Large intestine (tissue), 3 donors: ENCODE data around the gene CFLAR. TPM values are rescaled to one million over a fixed set of nuclear protein-coding genes. Genes with fewer than 3 reads are reported as not detected.

ENCODE experiments used
- DNase-seq, 2 donors: peaks; one replicate each; pipeline versions ENCODE4 v3.0.0 to v3.0.0-alpha.2; 2013
- H3K27ac ChIP-seq: one replicate; pipeline ENCODE4 v1.5.1; 2013; ENCODE audit warnings: low read length
- H3K27me3 ChIP-seq: 2 replicates; pipeline ENCODE4 v1.6.1; 2013; ENCODE audit warnings: low read length; ENCODE audit not compliant: control insufficient read depth, insufficient read depth
- H3K36me3 ChIP-seq: 2 replicates; pipeline ENCODE4 v1.6.1; 2013; ENCODE audit warnings: low read length; ENCODE audit not compliant: control insufficient read depth, insufficient read depth
- H3K4me1 ChIP-seq: one replicate; pipeline ENCODE4 v1.6.1; 2013; ENCODE audit warnings: low read length; ENCODE audit not compliant: control insufficient read depth, insufficient read depth
- H3K4me3 ChIP-seq: one replicate; pipeline ENCODE4 v1.5.1; 2013; ENCODE audit warnings: low read length
- H3K9me3 ChIP-seq: one replicate; pipeline ENCODE4 v1.6.1; 2013; ENCODE audit warnings: mild to moderate bottlenecking, low read depth, low read length, moderate library complexity; ENCODE audit not compliant: control insufficient read depth
- WGBS: methylation state at CpG from one replicate; pipeline ENCODE4 v1.1.5; 2013; ENCODE audit warnings: low lambda C conversion rate; ENCODE audit not compliant: insufficient coverage; 5-methylcytosine and 5-hydroxymethylcytosine counted together
- polyA plus RNA-seq: library from polyadenylated mRNA; unstranded; fragments of 120-200 nt; gene quantifications from one replicate; pipeline ENCODE4 v1.2.1, GENCODE V29; 2013

The CFLAR gene
- polyA plus RNA-seq, 1 donor = 90.6 TPM

- no CpG with 5 or more reads among the region's 3 CpGs for WGBS
- H3K36me3 ChIP-seq = peaks cover 17% of the 10 kb centered on the region
- H3K27me3 ChIP-seq = no peaks in the 10 kb centered on the region
- no peaks in the 10 kb centered on the region for H3K9me3 ChIP-seq
- peak overlapping the region; percentile 85 for H3K27ac ChIP-seq
- peaks cover 35% of the 10 kb centered on the region for H3K4me1 ChIP-seq
- H3K4me3 ChIP-seq = no peak overlapping the region
- DNase-seq = peak in 1 of 2 donors; percentile 62
These were observed 80.0 kb downstream of the CFLAR start for GRCh38 chr2:201196003-201196402.

- Histone ChIP-seq H3K27me3 (no peaks in the 10 kb centered on the region), H3K4me1 (peaks cover 27% of the 10 kb centered on the region), H3K36me3 (peaks cover 19% of the 10 kb centered on the region), H3K4me3 (no peak overlapping the region), H3K27ac (peak overlapping the region; percentile 85), H3K9me3 (no peaks in the 10 kb centered on the region)
- no peak for DNase-seq
- WGBS = 100% methylated on average over 1 of the region's 1 CpG
These were observed 80.8 kb downstream of the CFLAR start for GRCh38 chr2:201196803-201197202.

- 86% methylated on average over 3 of the region's 4 CpGs for WGBS
These were observed 81.8 kb downstream of the CFLAR start for GRCh38 chr2:201197781-201198180.

GRCh38 chr2:201199847-201200246 lies 83.9 kb downstream of the CFLAR start:
- DNase-seq = no peak
- no peaks in the 10 kb centered on the region for H3K27me3 ChIP-seq
- H3K9me3 ChIP-seq = no peaks in the 10 kb centered on the region
- peaks cover 22% of the 10 kb centered on the region for H3K4me1 ChIP-seq
- no peak overlapping the region for H3K27ac ChIP-seq
- WGBS = 90% methylated on average over 4 of the region's 5 CpGs
- H3K36me3 ChIP-seq = peaks cover 20% of the 10 kb centered on the region
- H3K4me3 ChIP-seq = no peak overlapping the region

More at GRCh38 chr2:201197781-201198180, 81.8 kb downstream of the CFLAR start:
- H3K27me3 ChIP-seq = no peaks in the 10 kb centered on the region
- no peaks in the 10 kb centered on the region for H3K9me3 ChIP-seq
- no peak for DNase-seq
- peaks cover 24% of the 10 kb centered on the region for H3K36me3 ChIP-seq
- no peak overlapping the region for H3K4me3 ChIP-seq
- no peak overlapping the region for H3K27ac ChIP-seq
- H3K4me1 ChIP-seq = peaks cover 20% of the 10 kb centered on the region

DNA sequence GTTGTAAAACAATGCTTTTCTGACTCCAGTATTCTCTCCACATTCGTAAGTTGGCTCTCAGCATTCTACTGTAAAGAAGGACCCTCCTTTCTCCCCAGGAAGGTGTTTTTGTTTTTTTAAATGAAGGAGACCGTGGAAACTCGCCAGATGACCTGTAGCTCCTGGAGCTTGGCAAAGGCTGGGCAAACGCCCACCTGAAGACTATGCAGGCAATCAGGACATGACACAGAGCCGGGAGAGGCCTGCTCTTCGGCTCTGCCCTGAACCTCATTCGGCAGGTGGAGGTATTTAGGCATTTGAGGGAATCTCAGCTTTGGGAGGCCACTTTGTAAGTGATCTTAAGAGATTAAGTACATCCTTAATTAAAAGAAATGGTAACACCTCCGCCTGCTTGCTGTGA lies 84.4 kb downstream of the CFLAR start:
- no peak overlapping the region for H3K27ac ChIP-seq
- H3K4me1 ChIP-seq = peaks cover 23% of the 10 kb centered on the region
- no peak for DNase-seq
- no peaks in the 10 kb centered on the region for H3K27me3 ChIP-seq
- H3K36me3 ChIP-seq = peaks cover 20% of the 10 kb centered on the region
- WGBS = 84% methylated on average over 2 of the region's 8 CpGs
- H3K9me3 ChIP-seq = no peaks in the 10 kb centered on the region
- H3K4me3 ChIP-seq = no peak overlapping the region

DNA sequence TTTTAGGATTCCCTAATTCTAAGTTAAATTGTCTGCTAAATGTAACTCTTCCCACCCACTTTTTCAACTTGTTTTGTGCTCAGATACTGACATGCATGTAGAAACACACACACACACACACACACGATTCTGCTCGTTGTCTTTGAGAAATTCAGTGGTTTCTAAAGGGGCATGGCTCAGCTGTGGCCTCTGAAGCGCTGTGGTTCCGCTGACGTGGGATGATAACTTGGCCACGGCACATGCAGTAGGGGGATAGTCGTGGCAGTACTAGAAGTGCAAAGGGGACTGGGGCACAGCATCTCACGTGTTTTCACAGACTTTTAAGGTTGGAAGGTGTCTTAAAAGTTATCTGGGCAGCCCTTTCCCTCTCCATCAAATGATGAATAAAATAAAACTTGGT lies 85.4 kb downstream of the CFLAR start:
- Histone ChIP-seq H3K36me3 (peaks cover 23% of the 10 kb centered on the region), H3K4me3 (no peak overlapping the region), H3K27me3 (no peaks in the 10 kb centered on the region), H3K9me3 (no peaks in the 10 kb centered on the region), H3K4me1 (peaks cover 17% of the 10 kb centered on the region), H3K27ac (no peak overlapping the region)
- no CpG with 5 or more reads among the region's 8 CpGs for WGBS
- no peak for DNase-seq

- WGBS = no CpG with 5 or more reads among the region's 6 CpGs
- H3K36me3 ChIP-seq = peaks cover 32% of the 10 kb centered on the region
- peaks cover 13% of the 10 kb centered on the region for H3K4me1 ChIP-seq
- DNase-seq = no peak
- no peaks in the 10 kb centered on the region for H3K9me3 ChIP-seq
- no peaks in the 10 kb centered on the region for H3K27me3 ChIP-seq
- H3K4me3 ChIP-seq = no peak overlapping the region
- H3K27ac ChIP-seq = peak overlapping the region; percentile 44
These were observed 88.1 kb downstream of the CFLAR start for GRCh38 chr2:201203916-201204654.

GRCh38 chr2:201204655-201205514 lies 88.9 kb downstream of the CFLAR start:
- H3K27me3 ChIP-seq = no peaks in the 10 kb centered on the region
- peak in 1 of 2 donors; percentile 58 for DNase-seq
- no peaks in the 10 kb centered on the region for H3K9me3 ChIP-seq
- 33% methylated on average over 1 of the region's 9 CpGs for WGBS
- peaks cover 32% of the 10 kb centered on the region for H3K36me3 ChIP-seq
- no peak overlapping the region for H3K4me3 ChIP-seq
- H3K4me1 ChIP-seq = peaks cover 13% of the 10 kb centered on the region
- H3K27ac ChIP-seq = peak overlapping the region; percentile 44

- H3K9me3 ChIP-seq = no peaks in the 10 kb centered on the region
- no peak overlapping the region for H3K4me3 ChIP-seq
- no peaks in the 10 kb centered on the region for H3K27me3 ChIP-seq
- peaks cover 32% of the 10 kb centered on the region for H3K36me3 ChIP-seq
- peaks cover 13% of the 10 kb centered on the region for H3K4me1 ChIP-seq
- peak overlapping the region; percentile 44 for H3K27ac ChIP-seq
- no peak for DNase-seq
- no CpG with 5 or more reads among the region's 3 CpGs for WGBS
These were observed 89.5 kb downstream of the CFLAR start for GRCh38 chr2:201205515-201205849.

DNA sequence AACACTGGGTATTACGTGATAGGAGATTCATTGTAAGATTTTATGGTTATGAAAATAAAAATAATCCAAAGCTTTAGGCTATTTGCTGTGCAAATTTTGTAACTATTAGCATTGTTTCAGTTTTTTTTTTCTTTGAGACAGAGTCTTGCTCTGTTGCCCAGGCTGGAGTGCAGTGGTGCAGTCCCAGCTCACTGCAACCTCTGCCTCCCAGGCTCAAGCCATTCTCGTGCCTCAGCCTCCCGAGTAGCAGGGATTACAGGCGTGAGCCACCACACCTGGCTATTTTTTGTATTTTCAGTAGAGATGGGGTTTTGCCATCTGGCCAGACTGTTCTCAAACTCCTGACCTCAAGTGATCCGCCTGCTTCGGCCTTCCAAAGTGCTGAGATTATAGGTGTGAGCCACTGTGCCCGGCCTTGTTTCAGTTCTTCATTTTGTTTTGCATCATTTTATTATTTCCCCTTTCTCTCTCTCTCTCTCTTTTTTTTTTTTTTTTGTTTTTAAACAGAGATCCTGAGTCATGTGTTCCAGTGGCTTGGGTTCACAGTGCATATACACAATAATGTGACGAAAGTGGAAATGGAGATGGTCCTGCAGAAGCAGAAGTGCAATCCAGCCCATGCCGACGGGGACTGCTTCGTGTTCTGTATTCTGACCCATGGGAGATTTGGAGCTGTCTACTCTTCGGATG lies 92.7 kb downstream of the CFLAR start:
- Histone ChIP-seq H3K36me3 (peaks cover 26% of the 10 kb centered on the region), H3K4me1 (peaks cover 13% of the 10 kb centered on the region), H3K27me3 (no peaks in the 10 kb centered on the region), H3K27ac (no peak overlapping the region), H3K9me3 (no peaks in the 10 kb centered on the region), H3K4me3 (no peak overlapping the region)
- DNase-seq = no peak
- 87% methylated on average over 3 of the region's 12 CpGs for WGBS
